GM04503 (cell line): ENCODE measurements around the gene KCNAB1.
"Not testable (repeated sequence)": the region's sequence is repeated elsewhere in the genome, so short reads cannot be mapped to it uniquely, and the experiment has no call there.

Experiments
- DNase-seq: peaks from one replicate; pipeline ENCODE4 v3.0.0-alpha.2; 2012; ENCODE audit warnings: low read depth

Gene KCNAB1

GRCh38 chr3:156542101-156543042 is 422.0 kb downstream of the KCNAB1 start:
- no peak for DNase-seq

DNA sequence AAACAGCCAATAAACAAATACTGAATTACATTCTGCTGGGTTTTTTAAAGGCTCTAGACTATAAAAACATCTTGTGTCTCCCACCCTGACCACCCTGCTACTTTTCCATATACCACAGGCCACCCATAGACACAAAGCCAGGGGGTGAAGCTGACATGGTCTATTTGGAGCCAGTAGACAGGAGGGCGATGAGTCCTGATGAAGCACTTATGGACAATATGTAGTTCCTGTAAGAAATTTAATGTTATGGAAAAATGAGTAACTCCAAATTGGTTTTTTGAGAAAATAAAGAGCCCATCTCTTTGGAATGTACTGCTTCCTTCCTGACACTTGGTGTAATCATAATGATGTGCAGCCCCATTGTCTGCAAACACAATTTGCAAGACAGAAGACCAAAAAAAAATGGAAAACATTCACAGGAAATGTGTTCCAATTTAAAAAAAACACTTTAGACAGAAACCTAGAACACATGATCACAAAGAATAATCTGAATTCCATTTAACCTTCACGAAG is 422.7 kb downstream of the KCNAB1 start:
- no peak for DNase-seq

DNA sequence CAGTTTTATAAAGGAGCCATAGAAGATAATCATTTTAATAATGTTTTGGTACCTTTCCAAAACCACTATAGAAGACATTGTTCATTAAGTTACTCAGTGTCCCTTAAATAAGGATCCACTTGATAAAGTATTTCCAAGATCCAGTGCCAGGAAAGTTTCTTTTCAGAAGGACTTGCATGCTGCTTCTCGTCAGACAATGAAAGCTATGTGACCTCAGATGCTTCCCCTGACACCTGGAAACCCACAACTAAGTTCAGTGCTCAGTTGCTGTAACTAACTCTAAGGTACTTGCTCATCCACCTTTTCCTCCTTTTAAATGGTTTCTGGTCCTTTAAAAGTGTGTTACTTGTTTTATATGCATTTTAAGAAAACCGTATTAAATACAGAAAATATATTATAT is 427.3 kb downstream of the KCNAB1 start:
- no peak for DNase-seq

GRCh38 chr3:156548041-156548687 is 427.8 kb downstream of the KCNAB1 start:
- no peak for DNase-seq

DNA sequence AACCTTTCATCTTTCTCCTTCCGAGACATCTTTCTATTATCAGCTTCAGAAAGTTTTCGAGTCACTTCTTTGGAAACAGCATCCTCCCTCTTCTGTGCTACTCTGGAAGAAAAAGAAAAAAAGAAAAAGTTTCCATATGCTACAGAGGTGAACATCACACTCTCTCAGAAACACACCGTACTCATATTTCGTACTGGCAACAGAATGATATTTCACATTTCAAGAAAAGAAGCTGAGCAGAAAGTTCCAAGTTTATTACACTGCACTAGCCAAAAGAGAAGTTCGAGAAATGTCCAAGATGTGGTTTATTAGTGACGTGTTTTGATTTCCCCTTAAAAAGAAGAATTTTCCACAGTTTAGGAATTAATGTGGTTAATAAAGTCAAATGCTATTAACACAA is 428.5 kb downstream of the KCNAB1 start:
- DNase-seq, result no peak

DNA sequence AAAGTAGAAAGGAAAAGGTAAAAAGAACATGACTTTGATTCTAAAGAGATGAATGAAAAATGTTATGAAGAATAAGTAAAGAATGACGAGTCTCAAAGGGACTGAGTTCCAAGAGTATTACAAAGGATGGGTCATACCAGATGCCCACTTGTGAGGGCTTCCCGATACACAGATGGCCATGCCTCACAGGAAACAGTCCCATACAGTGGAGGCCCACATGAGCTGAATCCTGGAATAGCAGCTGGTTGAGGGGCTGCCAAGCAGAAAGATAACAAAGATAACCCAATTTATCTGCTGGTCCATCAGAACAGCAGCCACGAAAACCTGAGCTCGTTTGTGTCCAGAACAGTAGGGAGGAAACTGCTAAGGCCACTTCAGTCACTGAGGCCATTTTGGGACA is 430.9 kb downstream of the KCNAB1 start:
- peak; percentile 20 for DNase-seq

DNA sequence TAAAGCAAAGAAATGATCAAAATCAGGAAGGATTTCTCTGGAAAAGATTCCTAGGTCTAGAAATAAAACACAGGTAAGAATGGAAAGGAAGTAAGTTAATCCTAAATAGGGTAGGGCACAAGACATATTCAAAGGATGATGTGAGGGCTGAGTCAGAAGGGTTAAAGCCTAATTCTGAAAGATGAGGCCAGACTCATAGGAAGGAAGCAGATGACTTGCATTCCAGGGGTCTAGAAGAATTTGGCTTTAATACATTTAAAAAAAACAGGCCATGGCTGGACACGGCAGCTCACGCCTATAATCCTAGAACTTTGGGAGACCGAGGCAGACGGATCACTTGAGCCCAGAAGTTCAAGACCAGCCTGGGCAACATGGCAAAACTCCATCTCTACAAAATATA is 431.4 kb downstream of the KCNAB1 start:
- peak; percentile 79 for DNase-seq

DNA sequence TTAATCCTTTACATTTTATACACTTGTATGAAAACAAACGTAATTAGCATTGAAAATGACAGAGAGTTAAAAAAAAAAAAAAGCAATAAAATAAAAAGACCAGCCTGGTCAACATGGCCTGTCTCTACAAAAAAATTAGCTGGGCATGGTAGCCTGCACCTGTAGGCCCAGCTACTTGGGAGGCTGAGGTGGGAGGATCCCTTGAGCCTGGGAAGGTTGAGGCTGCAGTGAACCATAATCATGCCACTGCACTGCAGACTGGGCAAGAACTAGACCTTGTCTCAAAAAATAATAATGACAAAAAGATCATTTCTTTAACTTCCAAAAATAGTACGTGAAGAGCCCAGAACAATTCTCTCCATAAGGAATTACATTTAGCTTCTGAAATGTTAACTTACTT is 432.6 kb downstream of the KCNAB1 start:
- no peak for DNase-seq

GRCh38 chr3:156553705-156554356 is 433.5 kb downstream of the KCNAB1 start:
- DNase-seq, result peak; percentile 32

GRCh38 chr3:156554515-156554841 is 434.1 kb downstream of the KCNAB1 start:
- DNase-seq, result no peak

DNA sequence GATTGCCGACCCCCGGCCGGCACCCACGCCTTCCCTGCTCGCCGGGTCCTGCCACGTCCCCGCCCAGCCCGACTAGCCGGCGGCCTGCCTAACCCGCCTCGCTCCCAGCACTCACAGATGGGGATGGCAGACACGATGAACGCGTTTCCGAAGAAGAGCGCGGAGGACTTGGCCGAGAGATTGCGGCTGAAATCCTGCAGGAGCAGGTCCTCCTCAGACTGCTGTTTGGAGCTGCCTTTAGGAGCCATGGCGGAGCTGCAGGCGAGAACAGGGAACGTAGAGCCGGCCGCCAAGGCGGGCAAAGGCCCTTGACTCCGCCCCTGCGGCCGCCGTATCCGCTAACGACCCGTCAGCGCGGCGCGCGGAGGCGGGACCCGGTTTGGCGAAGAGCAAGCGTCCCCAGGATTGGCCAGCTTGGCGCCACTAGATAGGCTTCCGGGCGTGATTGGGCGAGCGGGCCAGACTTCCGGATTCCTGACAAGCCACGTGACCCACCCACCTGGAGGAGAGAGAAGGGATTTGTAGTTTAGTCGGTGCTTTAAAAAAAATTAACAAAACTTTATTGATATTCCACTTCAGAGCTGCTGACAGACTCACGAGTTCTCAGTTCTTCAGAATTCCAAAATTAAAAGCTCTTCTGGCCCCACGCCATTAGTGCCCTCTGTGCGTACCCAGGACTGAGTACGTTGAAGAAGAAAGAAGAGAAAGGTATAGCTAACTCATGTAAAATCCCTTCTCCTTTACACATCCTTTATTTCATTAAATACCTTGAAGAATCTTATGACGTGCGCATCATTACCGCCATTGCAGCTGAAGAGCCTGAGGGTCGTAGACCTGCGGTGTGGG is 434.7 kb downstream of the KCNAB1 start, which contains the start of gene SSR3:
SSR3 (minus strand) TSS at position 276 of the 846 bp plus-strand sequence; CDS start at position 248, 28 bp downstream.
- peak; percentile 93 for DNase-seq

GRCh38 chr3:156558389-156558788 is 438.0 kb downstream of the KCNAB1 start:
- DNase-seq, result no peak

- DNase-seq, result no peak
Observed at GRCh38 chr3:156559321-156559720, 438.9 kb downstream of the KCNAB1 start.

GRCh38 chr3:156561533-156561932 is 441.2 kb downstream of the KCNAB1 start:
- no peak for DNase-seq

GRCh38 chr3:156562486-156562885 is 442.1 kb downstream of the KCNAB1 start:
- DNase-seq, result not testable (repeated sequence)

GRCh38 chr3:156563900-156564682 is 443.7 kb downstream of the KCNAB1 start:
- DNase-seq, result no peak

DNA sequence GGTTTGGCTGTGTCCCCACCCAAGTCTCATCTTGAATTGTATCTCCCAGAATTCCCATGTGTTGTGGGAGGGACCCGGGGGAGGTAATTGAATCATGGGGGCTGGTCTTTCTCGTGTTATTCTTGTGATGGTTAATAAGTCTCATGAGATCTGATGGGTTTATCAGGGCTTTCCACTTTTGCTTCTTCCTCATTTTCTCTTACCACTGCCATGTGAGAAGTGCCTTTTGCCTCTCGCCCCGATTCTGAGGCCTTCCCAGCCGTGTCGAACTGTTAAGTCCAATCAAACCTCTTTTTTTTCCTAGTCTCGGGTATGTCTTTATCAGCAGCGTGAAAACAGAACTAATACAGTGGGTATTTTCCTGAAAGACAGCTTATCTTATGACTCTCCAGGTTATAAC is 448.6 kb downstream of the KCNAB1 start:
- not testable (repeated sequence) for DNase-seq

DNA sequence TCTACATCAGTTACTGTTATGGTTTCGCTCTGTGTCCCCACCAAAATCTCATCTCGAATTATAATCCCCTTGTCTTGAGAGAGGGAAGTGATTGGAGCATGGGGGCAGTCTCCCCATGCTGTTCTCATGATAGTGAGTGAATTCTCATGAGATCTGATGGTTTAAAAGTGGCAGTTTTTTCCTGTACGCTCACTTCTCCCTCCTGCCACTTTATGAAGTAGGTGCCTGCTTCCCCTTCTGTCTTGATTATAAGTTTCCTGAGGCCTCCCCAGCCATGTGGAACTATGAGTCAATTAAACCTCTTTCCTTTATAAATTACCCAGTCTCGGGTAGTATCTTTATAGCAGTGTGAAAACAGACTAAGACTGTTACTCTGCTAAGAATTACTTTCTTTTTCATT is 449.5 kb downstream of the KCNAB1 start:
- not testable (repeated sequence) for DNase-seq

- DNase-seq, result no peak
Observed at GRCh38 chr3:156575641-156576040, 455.3 kb downstream of the KCNAB1 start.

- DNase-seq, result no peak
Observed at GRCh38 chr3:156576051-156576450, 455.7 kb downstream of the KCNAB1 start.
